Gastrocnemius medialis (tissue), 4 donors: ENCODE data around the gene GALP. TPM values are rescaled to one million over a fixed set of nuclear protein-coding genes. Genes with fewer than 3 reads are reported as not detected.
"Not testable (repeated sequence)": the region's sequence is repeated elsewhere in the genome, so short reads cannot be mapped to it uniquely, and the experiment has no call there.

ENCODE experiments used
- ATAC-seq, 2 donors: fragments of 150-250 bp; one replicate each; pipeline ENCODE4 v1.9.1; 2016
- DNase-seq, 2 donors: peaks; one replicate each; pipeline ENCODE4 v3.0.0-alpha.2; 2019
- H3K27ac ChIP-seq, 4 donors: fragments of 200-600 bp; sonication (generic); 1 replicate in 1 of 4; 2 replicates in 3 of 4; pipeline ENCODE4 v1.5.1; 2016 to 2018; ENCODE audit warnings: mild to moderate bottlenecking in 2 of 4, moderate library complexity in 1 of 4
- H3K27me3 ChIP-seq, 3 donors: fragments of 200-600 bp; sonication (generic) in 2 of 3; 1 replicate in 1 of 3; 2 replicates in 2 of 3; pipeline versions ENCODE4 v1.5.1 to v1.6.0; 2016 to 2019; ENCODE audit warnings: mild to moderate bottlenecking in 1 of 3, moderate library complexity in 1 of 3
- H3K36me3 ChIP-seq, 2 donors: fragments of 200-600 bp; sonication (generic) in 1 of 2; one replicate each; pipeline ENCODE4 v1.5.1; 2017 to 2018
- H3K4me1 ChIP-seq, 2 donors: fragments of 200-600 bp; sonication (generic) in 1 of 2; one replicate each; pipeline ENCODE4 v1.5.1; 2016 to 2017; ENCODE audit warnings: mild to moderate bottlenecking in 2 of 2
- H3K4me3 ChIP-seq, 4 donors: fragments of 200-600 bp; sonication (generic) in 3 of 4; 1 replicate in 1 of 4; 2 replicates in 3 of 4; pipeline ENCODE4 v1.5.1; 2016 to 2019; ENCODE audit warnings: mild to moderate bottlenecking in 2 of 4
- H3K9me3 ChIP-seq, 3 donors: fragments of 200-600 bp; sonication (generic) in 2 of 3; 1 replicate in 1 of 3; 2 replicates in 2 of 3; pipeline ENCODE4 v1.5.1; 2016 to 2019
- POLR2A ChIP-seq, 2 donors: fragments of 450-650 bp; IDR thresholded peaks; one replicate each; pipeline ENCODE4 v1.6.1; 2017; ENCODE audit warnings: antibody characterized with exemption in 2 of 2, mild to moderate bottlenecking in 2 of 2, moderate library complexity in 2 of 2
- in situ Hi-C, 4 donors: fragments of 200-750 bp; cut with MboI; loops; one replicate each; pipeline versions ENCODE4 v1.15.0 to v1.8.0; 2017; ENCODE audit warnings: low sequenced_read_pairs in 4 of 4
- intact Hi-C: fragments of 100-400 bp; cut with DNase I; formaldehyde crosslinking; loops from one replicate; pipeline ENCODE4 v1.15.1; 2023; ENCODE audit warnings: low total_unique reads
- total RNA-seq, 4 donors: library from RNA; depleted of rRNA; stranded (reverse); fragments of >200 nt; gene quantifications; one replicate each; pipeline versions ENCODE4 v1.1.0 to v1.2.3, GENCODE V29; 2016
- TF ChIP-seq, protein P1 (sequence below), 5 experiments: fragments of 450-650 bp in 3 of 5; fragments of 200-600 bp in 2 of 5; sonication (generic) in 2 of 5; IDR thresholded peaks in 4 of 5; conservative IDR thresholded peaks in 1 of 5; 1 replicate in 4 of 5; 2 replicates in 1 of 5; pipeline ENCODE4 v1.5.1; 2016 to 2019; ENCODE audit warnings: antibody characterized with exemption in 5 of 5, mild to moderate bottlenecking in 3 of 5, moderate library complexity in 3 of 5

The GALP gene
- total RNA-seq, 4 donors from 2014 or later, result not detected

- no peak overlapping the region for H3K4me3 ChIP-seq
- ATAC-seq, result no peak
- intact Hi-C loops (no loop called here), in situ Hi-C loops (no loop called here)
- no peaks in the 10 kb centered on the region for H3K27me3 ChIP-seq
- no peaks in the 10 kb centered on the region for H3K9me3 ChIP-seq
- no peak overlapping the region for H3K27ac ChIP-seq
- no peak for DNase-seq
- TF ChIP-seq, protein P1, sequence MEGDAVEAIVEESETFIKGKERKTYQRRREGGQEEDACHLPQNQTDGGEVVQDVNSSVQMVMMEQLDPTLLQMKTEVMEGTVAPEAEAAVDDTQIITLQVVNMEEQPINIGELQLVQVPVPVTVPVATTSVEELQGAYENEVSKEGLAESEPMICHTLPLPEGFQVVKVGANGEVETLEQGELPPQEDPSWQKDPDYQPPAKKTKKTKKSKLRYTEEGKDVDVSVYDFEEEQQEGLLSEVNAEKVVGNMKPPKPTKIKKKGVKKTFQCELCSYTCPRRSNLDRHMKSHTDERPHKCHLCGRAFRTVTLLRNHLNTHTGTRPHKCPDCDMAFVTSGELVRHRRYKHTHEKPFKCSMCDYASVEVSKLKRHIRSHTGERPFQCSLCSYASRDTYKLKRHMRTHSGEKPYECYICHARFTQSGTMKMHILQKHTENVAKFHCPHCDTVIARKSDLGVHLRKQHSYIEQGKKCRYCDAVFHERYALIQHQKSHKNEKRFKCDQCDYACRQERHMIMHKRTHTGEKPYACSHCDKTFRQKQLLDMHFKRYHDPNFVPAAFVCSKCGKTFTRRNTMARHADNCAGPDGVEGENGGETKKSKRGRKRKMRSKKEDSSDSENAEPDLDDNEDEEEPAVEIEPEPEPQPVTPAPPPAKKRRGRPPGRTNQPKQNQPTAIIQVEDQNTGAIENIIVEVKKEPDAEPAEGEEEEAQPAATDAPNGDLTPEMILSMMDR (IDR thresholded peaks at IDR 0.05 in 4 of 5, conservative IDR thresholded peaks at IDR 0.05 in 1 of 5), result no peak
- TF ChIP-seq POLR2A (IDR thresholded peaks at IDR 0.05), result no peak
- no peaks in the 10 kb centered on the region for H3K36me3 ChIP-seq
- no peaks in the 10 kb centered on the region for H3K4me1 ChIP-seq
Measured at GRCh38 chr19:56199687-56200086, 23.9 kb downstream of the GALP start.

GRCh38 chr19:56201973-56202372 is 26.2 kb downstream of the GALP start, which contains the start of gene ZSCAN5C:
Gene ZSCAN5C, plus strand, starts transcription at chr19:56202273. Its CDS starts 3,641 bp downstream, at chr19:56205914.
- DNase-seq (no peak), ATAC-seq (no peak)
- intact Hi-C loops, result no loop called here
- H3K4me1 ChIP-seq, result no peaks in the 10 kb centered on the region
- no peak for TF ChIP-seq POLR2A (IDR thresholded peaks at IDR 0.05)
- TF ChIP-seq, protein P1 (IDR thresholded peaks at IDR 0.05 in 4 of 5, conservative IDR thresholded peaks at IDR 0.05 in 1 of 5), result no peak
- no peaks in the 10 kb centered on the region for H3K27me3 ChIP-seq
- no peaks in the 10 kb centered on the region for H3K36me3 ChIP-seq
- in situ Hi-C loops, result no loop called here
- no peak within 1 kb of the TSS for H3K4me3 ChIP-seq
- H3K9me3 ChIP-seq, result no peaks in the 10 kb centered on the region
- H3K27ac ChIP-seq, result no peak within 1 kb of the TSS

- intact Hi-C loops, DNase-seq, H3K27ac ChIP-seq, H3K4me1 ChIP-seq, in situ Hi-C loops, ATAC-seq, H3K36me3 ChIP-seq, H3K27me3 ChIP-seq, H3K4me3 ChIP-seq, H3K9me3 ChIP-seq: not testable (repeated sequence)
Measured at GRCh38 chr19:56207581-56207980, 31.8 kb downstream of the GALP start.

DNA sequence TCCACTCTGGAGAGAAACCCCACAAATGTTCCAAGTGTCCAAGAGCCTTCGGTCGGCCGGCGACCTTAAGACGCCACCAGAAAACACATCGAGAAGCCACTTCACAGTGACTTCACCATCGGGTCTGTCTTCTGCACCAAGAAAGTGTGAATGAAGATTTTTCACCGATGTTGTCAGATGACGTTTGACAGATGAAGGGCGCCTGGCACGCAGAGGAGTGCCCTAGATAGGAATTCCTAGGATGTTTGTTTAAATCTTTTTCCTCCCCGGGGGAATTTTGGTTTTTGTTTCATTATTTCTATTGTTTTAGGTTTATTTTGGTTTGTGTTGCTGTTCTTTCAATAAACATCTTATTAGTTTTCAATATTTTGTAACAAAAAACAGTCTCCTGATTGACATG is 33.3 kb downstream of the GALP start:
- intact Hi-C loops (no loop called here), in situ Hi-C loops (no loop called here)
- H3K27ac ChIP-seq, result no peak overlapping the region
- ATAC-seq (no peak), DNase-seq (no peak)
- no peaks in the 10 kb centered on the region for H3K27me3 ChIP-seq
- no peak overlapping the region for H3K4me3 ChIP-seq
- no peaks in the 10 kb centered on the region for H3K36me3 ChIP-seq
- H3K9me3 ChIP-seq, result no peaks in the 10 kb centered on the region
- H3K4me1 ChIP-seq, result no peaks in the 10 kb centered on the region
- no peak for TF ChIP-seq POLR2A (IDR thresholded peaks at IDR 0.05)
- TF ChIP-seq, protein P1 (IDR thresholded peaks at IDR 0.05 in 4 of 5, conservative IDR thresholded peaks at IDR 0.05 in 1 of 5), result no peak

- H3K9me3 ChIP-seq, in situ Hi-C loops, H3K36me3 ChIP-seq, H3K27ac ChIP-seq, DNase-seq, ATAC-seq, H3K27me3 ChIP-seq, H3K4me1 ChIP-seq, intact Hi-C loops, H3K4me3 ChIP-seq: not testable (repeated sequence)
Measured at GRCh38 chr19:56210036-56210435, 34.2 kb downstream of the GALP start.

- Histone ChIP-seq H3K4me3 (no peak overlapping the region), H3K27me3 (peaks cover 0 to 4% (median 4%) of the 10 kb centered on the region in 3 donors), H3K4me1 (no peaks in the 10 kb centered on the region), H3K36me3 (no peaks in the 10 kb centered on the region), H3K27ac (no peak overlapping the region), H3K9me3 (no peaks in the 10 kb centered on the region)
- DNase-seq, result no peak
- TF ChIP-seq POLR2A (IDR thresholded peaks at IDR 0.05), result no peak
- TF ChIP-seq, protein P1 (IDR thresholded peaks at IDR 0.05 in 4 of 5, conservative IDR thresholded peaks at IDR 0.05 in 1 of 5), result no peak
- no peak for ATAC-seq
- in situ Hi-C loops, result no loop called here
- intact Hi-C loops, result no loop called here
Measured at GRCh38 chr19:56211718-56212117, 35.9 kb downstream of the GALP start.
